CD4-positive, alpha-beta memory T cell (primary cell): Measurements from ENCODE around the gene CHMP2B. TPM values are rescaled to one million over a fixed set of nuclear protein-coding genes. Genes with fewer than 3 reads are reported as not detected.
"Not testable (repeated sequence)": the region's sequence is repeated elsewhere in the genome, so short reads cannot be mapped to it uniquely, and the experiment has no call there.

Experiments used
- CTCF ChIA-PET: fragments of 350-600 bp; sonication (Branson Sonifier 250); formaldehyde crosslinking; loops from one replicate; lab custom pipeline; 2021; ENCODE audit warnings: inconsistent platforms; ENCODE audit not compliant: partially characterized antibody; lab: Charles Lee
- POLR2A ChIA-PET: fragments of 350-600 bp; sonication (Branson Sonifier 250); formaldehyde crosslinking; loops from one replicate; lab custom pipeline; 2021; ENCODE audit not compliant: partially characterized antibody; lab: Charles Lee
- DNase-seq, 5 donors: peaks; one replicate each; pipeline versions ENCODE4 v3.0.0 to v3.0.0-alpha.2; 2020 to 2022; ENCODE audit warnings: mixed read lengths in 1 of 5
- H3K27ac ChIP-seq: one replicate; pipeline ENCODE4 v1.7.0; 2013; ENCODE audit warnings: low read depth, low read length
- H3K27me3 ChIP-seq: 2 replicates; pipeline ENCODE4 v1.7.0; 2013; ENCODE audit warnings: mild to moderate bottlenecking, low read length, moderate library complexity; ENCODE audit not compliant: insufficient read depth
- H3K36me3 ChIP-seq: 2 replicates; pipeline ENCODE4 v1.7.0; 2013; ENCODE audit warnings: mild to moderate bottlenecking, low read length, moderate library complexity; ENCODE audit not compliant: insufficient read depth
- H3K4me1 ChIP-seq: 2 replicates; pipeline ENCODE4 v1.7.0; 2013; ENCODE audit warnings: mild to moderate bottlenecking, low read length, moderate library complexity; ENCODE audit not compliant: insufficient read depth
- H3K4me3 ChIP-seq, 2 donors: one replicate each; pipeline ENCODE4 v1.7.0; 2013; ENCODE audit warnings: low read length in 2 of 2, mild to moderate bottlenecking in 1 of 2
- H3K9me3 ChIP-seq, 2 donors: one replicate each; pipeline ENCODE4 v1.7.0; 2013; ENCODE audit warnings: low read length in 2 of 2, control low read depth in 1 of 2; ENCODE audit not compliant: control insufficient read depth in 1 of 2
- H3K27ac Mint-ChIP-seq, 7 donors: one replicate each; pipeline ENCODE4 v1.8.0; 2020 to 2021; ENCODE audit warnings: mixed read lengths in 7 of 7, mild to moderate bottlenecking in 6 of 7, inconsistent platforms in 3 of 7, moderate library complexity in 3 of 7
- H3K27me3 Mint-ChIP-seq, 2 donors: one replicate each; pipeline ENCODE4 v1.8.0; 2020 to 2021; ENCODE audit warnings: mixed read lengths in 2 of 2
- H3K36me3 Mint-ChIP-seq, 2 donors: one replicate each; pipeline ENCODE4 v1.8.0; 2020 to 2021; ENCODE audit warnings: mixed read lengths in 2 of 2, inconsistent platforms in 1 of 2, mild to moderate bottlenecking in 1 of 2
- H3K4me1 Mint-ChIP-seq, 4 donors: one replicate each; pipeline ENCODE4 v1.8.0; 2020 to 2021; ENCODE audit warnings: mixed read lengths in 4 of 4, mild to moderate bottlenecking in 1 of 4
- H3K4me3 Mint-ChIP-seq, 8 donors: one replicate each; pipeline ENCODE4 v1.8.0; 2020 to 2021; ENCODE audit warnings: mixed read lengths in 8 of 8, mild to moderate bottlenecking in 7 of 8, moderate library complexity in 6 of 8, inconsistent platforms in 3 of 8
- H3K9me3 Mint-ChIP-seq, 8 donors: one replicate each; pipeline ENCODE4 v1.8.0; 2020 to 2021; ENCODE audit warnings: mixed read lengths in 8 of 8, mild to moderate bottlenecking in 5 of 8, inconsistent platforms in 3 of 8, moderate library complexity in 1 of 8
- intact Hi-C: fragments of 100-400 bp; cut with micrococcal nuclease; formaldehyde crosslinking; loops from one replicate; pipeline ENCODE4 v1.15.1; 2023
- microRNA-seq: library from miRNA; unstranded; fragments of <30 nt; microRNA quantifications from one replicate; pipeline ENCODE4 v1.2.0, GENCODE V29; 2021; ENCODE audit warnings: borderline replicate concordance, borderline number of aligned reads, borderline microRNAs expressed, mixed read lengths
- polyA plus RNA-seq, 2 donors: library from polyadenylated mRNA; unstranded; fragments of 300-500 nt; fragmentation: Illumina TruSeq; gene quantifications; one replicate each; pipeline ENCODE4 v1.2.3, GENCODE V29; 2021
- total RNA-seq, 2 experiments: library from RNA; stranded (reverse); gene quantifications; one replicate each; pipeline ENCODE4 v1.2.3, GENCODE V29; 2021

The CHMP2B gene
- total and polyA plus RNA-seq, 4 experiments from 2014 or later = 25.9 to 51.1 (median 39.0) TPM

GRCh38 chr3:87298111-87298718, 71.1 kb downstream of the CHMP2B start:
- Mint-ChIP-seq H3K36me3 (no peaks in the 10 kb centered on the region), H3K4me1 (peaks cover 0 to 2% (median 0%) of the 10 kb centered on the region in 4 donors), H3K4me3 (no peak overlapping the region), H3K27ac (no peak overlapping the region), H3K9me3 (peaks cover 0 to 2% (median 0%) of the 10 kb centered on the region in 8 donors), H3K27me3 (peaks cover 0 to 3% of the 10 kb centered on the region in 2 donors)
- peak in 4 of 5 donors; percentile 25 to 36 (median 31) for DNase-seq
- H3K4me1 ChIP-seq = no peaks in the 10 kb centered on the region
- H3K27me3 ChIP-seq = no peaks in the 10 kb centered on the region
- POLR2A ChIA-PET = no interaction called here
- intact Hi-C loops = loop anchor here (1.0 kb wide), 3 partner anchors 707 to 882 kb away; no protein-coding TSS in a partner anchor
- CTCF ChIA-PET = interaction anchor here (0.8 to 2.0 kb wide), 14 partner anchors 9 to 882 kb away, joined by 3 to 13 read pairs (median 4); no protein-coding TSS in a partner anchor
- H3K27ac ChIP-seq = no peak overlapping the region
- no peaks in the 10 kb centered on the region for H3K36me3 ChIP-seq
- no peaks in the 10 kb centered on the region for H3K9me3 ChIP-seq
- H3K4me3 ChIP-seq = no peak overlapping the region

DNA sequence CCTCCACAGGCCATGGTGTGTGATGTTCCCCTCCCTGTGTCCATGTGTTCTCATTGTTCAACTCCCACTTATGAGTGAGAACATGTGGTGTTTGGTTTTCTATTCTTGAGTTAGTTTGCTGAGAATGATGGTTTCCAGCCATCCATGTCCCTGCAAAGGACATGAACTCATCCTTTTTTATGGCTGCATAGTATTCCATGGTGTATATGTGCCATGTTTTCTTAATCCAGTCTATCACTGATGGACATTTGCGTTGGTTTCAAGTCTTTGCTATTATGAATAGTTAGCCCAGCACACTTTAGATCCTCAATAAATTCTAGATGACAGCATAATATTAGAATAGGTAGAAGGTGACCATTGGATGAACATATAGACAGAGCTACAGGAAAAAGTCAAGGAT, 77.9 kb downstream of the CHMP2B start:
- H3K9me3 Mint-ChIP-seq, DNase-seq, H3K4me1 ChIP-seq, H3K27ac Mint-ChIP-seq, intact Hi-C loops, H3K27me3 ChIP-seq, H3K4me3 Mint-ChIP-seq, H3K4me3 ChIP-seq, POLR2A ChIA-PET, H3K4me1 Mint-ChIP-seq, H3K36me3 Mint-ChIP-seq, H3K27me3 Mint-ChIP-seq, H3K27ac ChIP-seq, H3K36me3 ChIP-seq, H3K9me3 ChIP-seq: not testable (repeated sequence)
- CTCF ChIA-PET = interaction anchor here (1.2 kb wide), 1 partner anchor 9 kb away, joined by 3 read pairs; no protein-coding TSS in a partner anchor

Small RNA genes lying within 50 kb of the gene (microRNA-seq; reads per million reads assigned to microRNA genes)
- not detected for gene MIR4795

Other genes starting within 250 kb of the CHMP2B start
- gene VGLL3, start 236.2 kb upstream of the CHMP2B start, total RNA-seq = not detected
- gene VGLL3, start 236.2 kb upstream of the CHMP2B start, polyA plus RNA-seq = not detected
- gene POU1F1, start 49.3 kb downstream of the CHMP2B start, total RNA-seq = not detected
- not detected for gene POU1F1, start 49.3 kb downstream of the CHMP2B start, polyA plus RNA-seq